ENCODE measurements around the gene CTNND1.
A peak's percentile ranks its signal among the peaks of the same experiment; 100 is the strongest.

Gene CTNND1

DNA sequence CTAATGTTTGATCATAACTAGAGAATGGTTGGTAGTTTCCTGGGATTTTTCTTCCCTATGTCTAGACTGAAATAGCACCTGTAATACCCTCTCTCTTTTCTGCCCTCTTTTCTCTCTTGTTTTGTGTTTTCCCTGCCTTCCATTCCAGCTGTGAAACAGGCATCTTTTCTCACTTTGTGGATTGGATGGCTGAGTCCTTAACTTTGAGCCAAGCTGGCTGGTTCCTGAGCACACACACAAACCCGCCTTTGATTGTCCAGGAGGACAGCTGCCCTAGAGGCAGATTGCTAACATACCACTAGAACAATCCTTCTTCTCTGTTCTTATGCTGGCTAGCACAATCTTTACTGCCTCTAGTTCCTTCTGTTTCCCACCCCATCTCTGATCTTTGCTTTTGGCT, 17.7 kb downstream of the CTNND1 start:
- DNase-seq (ENCODE audit: low read depth), result no peak
- H3K4me3 ChIP-seq (ENCODE audit: low read length), result no peak overlapping the region
- TF ChIP-seq, protein P1, sequence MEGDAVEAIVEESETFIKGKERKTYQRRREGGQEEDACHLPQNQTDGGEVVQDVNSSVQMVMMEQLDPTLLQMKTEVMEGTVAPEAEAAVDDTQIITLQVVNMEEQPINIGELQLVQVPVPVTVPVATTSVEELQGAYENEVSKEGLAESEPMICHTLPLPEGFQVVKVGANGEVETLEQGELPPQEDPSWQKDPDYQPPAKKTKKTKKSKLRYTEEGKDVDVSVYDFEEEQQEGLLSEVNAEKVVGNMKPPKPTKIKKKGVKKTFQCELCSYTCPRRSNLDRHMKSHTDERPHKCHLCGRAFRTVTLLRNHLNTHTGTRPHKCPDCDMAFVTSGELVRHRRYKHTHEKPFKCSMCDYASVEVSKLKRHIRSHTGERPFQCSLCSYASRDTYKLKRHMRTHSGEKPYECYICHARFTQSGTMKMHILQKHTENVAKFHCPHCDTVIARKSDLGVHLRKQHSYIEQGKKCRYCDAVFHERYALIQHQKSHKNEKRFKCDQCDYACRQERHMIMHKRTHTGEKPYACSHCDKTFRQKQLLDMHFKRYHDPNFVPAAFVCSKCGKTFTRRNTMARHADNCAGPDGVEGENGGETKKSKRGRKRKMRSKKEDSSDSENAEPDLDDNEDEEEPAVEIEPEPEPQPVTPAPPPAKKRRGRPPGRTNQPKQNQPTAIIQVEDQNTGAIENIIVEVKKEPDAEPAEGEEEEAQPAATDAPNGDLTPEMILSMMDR (conservative IDR thresholded peaks at IDR 0.05; ENCODE audit: low read depth, low read length), result peak; percentile 21

DNA sequence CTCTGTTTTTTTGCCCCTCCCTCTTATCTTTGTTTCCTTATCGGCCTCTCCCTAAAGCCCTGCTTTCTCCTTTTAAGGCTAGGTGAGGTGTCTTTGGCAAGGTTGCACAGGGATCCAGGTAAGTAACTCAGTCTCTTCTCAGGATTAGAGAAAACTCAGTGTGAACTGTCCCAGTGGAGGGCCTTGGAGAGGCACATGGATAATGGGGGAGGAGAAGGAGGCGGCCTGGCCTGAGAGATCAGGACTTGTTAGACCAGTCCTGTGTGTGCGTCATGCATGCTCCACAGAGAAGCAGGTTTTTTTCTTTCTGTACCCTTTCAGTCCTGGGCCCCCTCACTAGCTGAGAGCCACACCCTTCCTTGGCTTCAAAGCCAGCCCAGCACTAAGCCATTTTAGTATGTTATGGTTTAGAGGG, 19.9 kb downstream of the CTNND1 start:
- H3K4me3 ChIP-seq (ENCODE audit: low read length), result no peak overlapping the region
- DNase-seq (ENCODE audit: low read depth), result no peak
- TF ChIP-seq, protein P1 (conservative IDR thresholded peaks at IDR 0.05; ENCODE audit: low read depth, low read length), result no peak

DNA sequence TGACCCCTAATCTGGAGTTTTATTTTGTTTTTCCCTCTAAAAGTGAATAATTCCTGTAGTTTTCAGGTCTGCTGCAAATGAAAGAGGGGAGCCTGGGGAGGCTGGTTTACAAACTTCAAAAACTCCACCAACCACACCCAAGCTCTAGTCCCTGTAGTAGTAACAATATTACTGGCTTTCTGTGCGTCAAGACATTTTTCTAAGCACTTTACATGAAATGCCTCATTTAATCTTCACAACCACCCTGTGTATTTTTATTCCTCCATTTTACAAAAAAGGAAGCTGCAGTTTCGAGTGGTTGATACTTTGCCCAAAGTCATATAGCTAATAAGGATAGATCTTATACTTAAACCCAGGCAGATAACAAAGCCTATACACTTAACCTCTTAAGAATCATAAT, 23.5 kb downstream of the CTNND1 start:
- no peak for DNase-seq (ENCODE audit: low read depth)
- no peak overlapping the region for H3K4me3 ChIP-seq (ENCODE audit: low read length)
- TF ChIP-seq, protein P1 (conservative IDR thresholded peaks at IDR 0.05; ENCODE audit: low read depth, low read length), result no peak

DNA sequence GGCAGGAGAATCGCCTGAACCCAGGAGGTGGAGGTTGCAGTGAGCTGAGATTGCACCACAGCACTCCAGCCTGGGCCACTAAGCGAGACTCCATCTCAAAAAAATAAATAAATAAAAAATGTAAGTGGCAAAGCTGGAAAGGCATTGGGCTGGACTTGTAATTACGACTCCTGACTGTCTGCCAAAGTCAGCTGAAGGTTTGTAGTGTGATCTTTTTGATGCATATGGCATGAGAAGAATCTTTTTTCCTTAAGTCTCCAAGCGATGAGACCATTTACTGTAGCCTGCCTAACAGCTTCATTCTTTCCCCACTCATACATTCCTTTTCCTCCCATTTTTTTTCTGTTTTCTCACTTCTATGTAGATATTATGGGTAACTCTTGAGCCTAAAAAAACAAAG, 24.8 kb downstream of the CTNND1 start:
- H3K4me3 ChIP-seq (ENCODE audit: low read length), result no peak overlapping the region
- TF ChIP-seq, protein P1 (conservative IDR thresholded peaks at IDR 0.05; ENCODE audit: low read depth, low read length), result no peak
- no peak for DNase-seq (ENCODE audit: low read depth)

DNA sequence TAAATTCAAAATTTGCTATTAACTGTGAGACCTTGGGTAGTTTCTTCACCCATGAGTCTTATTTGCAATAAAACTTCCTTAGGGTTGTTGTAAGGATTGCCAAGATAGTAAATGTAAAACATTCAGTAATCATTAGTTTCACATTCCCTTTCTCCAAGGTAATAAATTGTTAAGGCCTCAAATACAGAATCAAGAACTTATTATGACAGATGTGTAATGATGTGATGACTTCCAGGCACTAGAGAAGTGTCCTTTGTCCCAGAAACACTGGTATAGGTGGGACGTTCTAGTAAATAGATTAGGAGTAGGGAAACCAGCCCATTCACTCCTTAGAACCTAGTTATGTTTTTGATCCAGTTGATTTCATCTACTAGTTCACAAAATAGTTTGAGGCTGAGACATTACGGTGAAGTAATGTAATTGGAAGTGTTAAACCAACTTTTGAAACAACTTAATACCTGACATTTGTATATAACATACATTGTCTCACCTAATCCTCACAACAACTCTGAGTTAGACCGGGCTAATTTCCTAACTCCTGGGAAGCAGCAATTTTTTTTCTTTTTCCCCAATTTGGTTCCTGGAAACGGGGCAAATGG, 25.5 kb downstream of the CTNND1 start:
- DNase-seq (ENCODE audit: low read depth), result no peak
- no peak overlapping the region for H3K4me3 ChIP-seq (ENCODE audit: low read length)
- TF ChIP-seq, protein P1 (conservative IDR thresholded peaks at IDR 0.05; ENCODE audit: low read depth, low read length), result no peak

DNA sequence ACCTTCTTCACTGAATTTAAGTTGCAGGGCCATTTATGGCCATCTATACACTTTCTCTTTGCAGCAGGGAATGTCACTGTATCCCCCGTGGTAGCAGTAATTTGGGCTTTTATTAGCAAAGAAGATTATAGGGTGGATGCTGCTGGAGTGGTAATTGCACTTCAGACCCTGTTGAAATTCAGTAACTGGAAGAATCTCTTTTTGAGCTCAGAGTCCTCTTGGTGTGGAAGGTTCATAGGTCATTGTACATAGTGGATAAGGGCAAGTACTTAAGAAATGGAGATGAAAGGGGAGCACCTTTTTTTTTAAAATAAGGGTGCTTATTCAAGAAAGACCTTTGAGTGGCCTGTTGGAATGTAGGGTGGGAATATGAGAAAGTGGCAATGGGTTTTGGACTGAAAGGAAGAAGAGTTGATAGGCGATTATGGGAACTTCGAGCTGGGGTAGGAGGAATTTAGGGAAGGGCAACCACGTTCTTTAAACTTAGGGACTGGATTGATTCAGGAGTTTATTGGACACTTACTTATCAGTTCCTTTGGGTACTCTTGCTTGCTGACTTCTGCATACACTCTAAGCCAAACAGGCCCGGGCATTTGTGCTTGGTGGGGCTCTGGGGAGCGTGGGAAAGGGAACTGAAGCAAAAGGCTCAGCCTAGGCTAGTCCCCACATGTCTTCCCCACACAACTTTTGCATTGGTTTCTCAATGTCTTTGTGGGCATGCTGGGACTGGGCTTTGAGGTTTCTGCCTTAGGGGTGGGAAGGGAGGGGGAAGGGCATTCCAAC, 26.5 kb downstream of the CTNND1 start:
- TF ChIP-seq, protein P1 (conservative IDR thresholded peaks at IDR 0.05; ENCODE audit: low read depth, low read length), result no peak
- H3K4me3 ChIP-seq (ENCODE audit: low read length), result no peak overlapping the region
- DNase-seq (ENCODE audit: low read depth), result no peak

DNA sequence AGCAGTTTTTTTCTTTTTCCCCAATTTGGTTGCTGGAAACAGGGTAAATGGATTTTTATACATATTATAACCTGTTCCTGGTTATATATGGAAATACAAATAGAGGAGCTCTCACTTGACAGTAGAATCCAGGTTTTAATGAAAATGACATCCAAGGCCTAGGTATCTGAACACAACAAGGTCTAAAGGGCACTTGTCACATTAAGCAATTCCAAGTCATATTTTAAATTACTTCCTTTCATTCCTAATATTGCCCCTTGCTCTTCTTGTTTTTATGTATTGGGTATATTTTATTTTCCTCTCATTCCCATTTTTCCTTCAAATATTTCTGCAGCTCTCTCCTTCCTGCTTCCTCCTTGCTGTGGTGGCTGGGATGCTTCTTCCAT, 27.1 kb downstream of the CTNND1 start:
- no peak for DNase-seq (ENCODE audit: low read depth)
- TF ChIP-seq, protein P1 (conservative IDR thresholded peaks at IDR 0.05; ENCODE audit: low read depth, low read length), result no peak
- H3K4me3 ChIP-seq (ENCODE audit: low read length), result no peak overlapping the region

All from retinal pigment epithelial cell (primary cell).